Activated B cell treated with CpG ODN at 0.5 μM for 24 hours (primary cell): Measurements from ENCODE around the gene RABEPK. TPM values are rescaled to one million over a fixed set of nuclear protein-coding genes. Genes with fewer than 3 reads are reported as not detected.
A peak's percentile ranks its signal among the peaks of the same experiment; 100 is the strongest.
"Not testable (repeated sequence)": the region's sequence is repeated elsewhere in the genome, so short reads cannot be mapped to it uniquely, and the experiment has no call there.

Experiments
- ATAC-seq: fragments of 200-7000 bp; cut with Tn5 transposase; one replicate; pipeline ENCODE4 v1.10.0; 2021; ENCODE audit warnings: low read depth, mild to moderate bottlenecking, moderate library complexity
- CTCF ChIA-PET: fragments of 350-600 bp; sonication (Branson Sonifier 250); formaldehyde crosslinking; loops from one replicate; lab custom pipeline; 2021; ENCODE audit warnings: antibody characterized with exemption; lab: Charles Lee
- POLR2A ChIA-PET: fragments of 350-600 bp; sonication (Branson Sonifier 250); formaldehyde crosslinking; loops from one replicate; lab custom pipeline; 2021; ENCODE audit warnings: antibody characterized with exemption; lab: Charles Lee
- DNase-seq: peaks from one replicate; pipeline ENCODE4 v3.0.0; 2022
- H3K27ac Mint-ChIP-seq: one replicate; pipeline ENCODE4 v1.8.0; 2020; ENCODE audit warnings: mixed read lengths
- H3K27me3 Mint-ChIP-seq: one replicate; pipeline ENCODE4 v1.8.0; 2021; ENCODE audit warnings: mixed read lengths
- H3K36me3 Mint-ChIP-seq: one replicate; pipeline ENCODE4 v1.8.0; 2021; ENCODE audit warnings: low read depth, mixed read lengths
- H3K4me1 Mint-ChIP-seq: one replicate; pipeline ENCODE4 v1.8.0; 2021; ENCODE audit warnings: mixed read lengths
- H3K4me3 Mint-ChIP-seq: one replicate; pipeline ENCODE4 v1.8.0; 2020; ENCODE audit warnings: mild to moderate bottlenecking, mixed read lengths
- H3K9me3 Mint-ChIP-seq: one replicate; pipeline ENCODE4 v1.8.0; 2020; ENCODE audit warnings: mixed read lengths
- CTCF ChIP-seq: fragments of 200-600 bp; IDR thresholded peaks from one replicate; pipeline ENCODE4 v1.8.0; 2022; ENCODE audit warnings: antibody characterized with exemption, mild to moderate bottlenecking
- intact Hi-C: fragments of 100-400 bp; cut with micrococcal nuclease; formaldehyde crosslinking; loops from one replicate; pipeline ENCODE4 v1.15.1; 2024
- total RNA-seq: library from RNA; stranded (reverse); gene quantifications from 2 replicates; pipeline ENCODE4 v1.2.3, GENCODE V29; 2022

RABEPK gene
- total RNA-seq, 1 donor from 2014 or later = 19.1 TPM

- CTCF ChIA-PET = no interaction called here
- Mint-ChIP-seq H3K36me3 (peaks cover 36% of the 10 kb centered on the region), H3K27ac (no peak overlapping the region), H3K27me3 (no peaks in the 10 kb centered on the region), H3K4me1 (no peaks in the 10 kb centered on the region), H3K4me3 (no peak overlapping the region), H3K9me3 (no peaks in the 10 kb centered on the region)
- POLR2A ChIA-PET = interaction anchor here (0.7 to 0.8 kb wide), 2 partner anchors 14 to 34 kb away, joined by 3 read pairs; partner anchors contain the start of genes GAPVD1 and HSPA5
- TF ChIP-seq CTCF = no peak
- DNase-seq = no peak
- intact Hi-C loops = no loop called here
- no peak for ATAC-seq
Observed at GRCh38 chr9:125227761-125228160, 27.4 kb downstream of the RABEPK start.

DNA sequence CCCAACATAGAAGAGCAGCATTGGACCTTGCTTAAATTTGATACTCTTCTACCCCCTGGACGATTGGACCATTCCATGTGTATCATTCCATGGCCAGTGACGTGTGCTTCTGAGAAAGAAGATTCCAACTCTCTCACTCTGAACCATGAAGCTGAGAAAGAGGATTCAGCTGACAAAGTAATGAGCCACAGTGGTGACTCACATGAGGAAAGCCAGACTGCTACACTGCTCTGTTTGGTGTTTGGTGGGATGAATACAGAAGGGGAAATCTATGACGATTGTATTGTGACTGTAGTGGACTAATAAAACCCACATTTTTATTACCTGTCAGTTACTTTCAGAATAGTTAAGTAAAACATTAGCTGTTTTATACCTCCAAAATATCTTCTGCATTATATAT is 33.3 kb downstream of the RABEPK start:
- intact Hi-C loops = no loop called here
- Mint-ChIP-seq H3K9me3 (no peaks in the 10 kb centered on the region), H3K27ac (no peak overlapping the region), H3K36me3 (peaks cover 74% of the 10 kb centered on the region), H3K27me3 (no peaks in the 10 kb centered on the region), H3K4me3 (no peak overlapping the region), H3K4me1 (peaks cover 36% of the 10 kb centered on the region)
- ChIA-PET POLR2A (interaction anchor here (0.6 kb wide), 1 partner anchor 11 kb away, joined by 3 read pairs; no protein-coding TSS in a partner anchor), CTCF (no interaction called here)
- ATAC-seq = no peak
- DNase-seq = no peak
- no peak for TF ChIP-seq CTCF

DNA sequence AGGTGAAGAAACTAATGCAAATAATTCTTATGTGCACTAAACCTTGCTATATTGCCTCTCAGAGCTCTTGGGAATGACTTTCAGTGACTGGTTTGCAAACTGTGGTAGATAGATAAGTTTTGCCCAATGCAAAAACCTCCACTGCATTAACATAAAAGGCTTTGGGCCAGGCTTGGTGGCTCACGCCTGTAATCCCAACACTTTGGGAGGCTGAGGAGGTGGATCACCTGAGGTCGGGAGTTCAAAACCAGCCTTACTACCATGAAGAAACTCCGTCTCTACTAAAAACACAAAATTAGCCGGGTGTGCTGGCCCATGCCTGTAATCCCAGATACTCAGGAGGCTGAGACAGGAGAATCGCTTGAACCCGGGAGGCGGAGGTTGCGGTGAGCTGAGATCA is 33.8 kb downstream of the RABEPK start:
- H3K4me3 Mint-ChIP-seq, H3K27ac Mint-ChIP-seq, intact Hi-C loops, H3K9me3 Mint-ChIP-seq, CTCF ChIA-PET, H3K27me3 Mint-ChIP-seq, DNase-seq, ATAC-seq: not testable (repeated sequence)
- POLR2A ChIA-PET = interaction anchor here (0.6 kb wide), 2 partner anchors 11 to 26 kb away, joined by 3 read pairs; no protein-coding TSS in a partner anchor
- Mint-ChIP-seq H3K4me1 (peaks cover 40% of the 10 kb centered on the region), H3K36me3 (peaks cover 78% of the 10 kb centered on the region)

GRCh38 chr9:125235804-125236519 is 35.6 kb downstream of the RABEPK start:
- peak overlapping the region; percentile 8 for H3K4me3 Mint-ChIP-seq
- intact Hi-C loops = no loop called here
- peaks cover 81% of the 10 kb centered on the region for H3K36me3 Mint-ChIP-seq
- POLR2A ChIA-PET = interaction anchor here (0.6 to 0.7 kb wide), 2 partner anchors 83 to 374 kb away, joined by 3 to 7 read pairs; no protein-coding TSS in a partner anchor
- CTCF ChIA-PET = interaction anchor here (0.6 kb wide), 1 partner anchor 574 kb away, joined by 7 read pairs; no protein-coding TSS in a partner anchor
- peaks cover 54% of the 10 kb centered on the region for H3K4me1 Mint-ChIP-seq
- ATAC-seq (no peak), DNase-seq (no peak)
- H3K27me3 Mint-ChIP-seq = no peaks in the 10 kb centered on the region
- H3K27ac Mint-ChIP-seq = no peak overlapping the region
- no peak for TF ChIP-seq CTCF
- H3K9me3 Mint-ChIP-seq = no peaks in the 10 kb centered on the region

DNA sequence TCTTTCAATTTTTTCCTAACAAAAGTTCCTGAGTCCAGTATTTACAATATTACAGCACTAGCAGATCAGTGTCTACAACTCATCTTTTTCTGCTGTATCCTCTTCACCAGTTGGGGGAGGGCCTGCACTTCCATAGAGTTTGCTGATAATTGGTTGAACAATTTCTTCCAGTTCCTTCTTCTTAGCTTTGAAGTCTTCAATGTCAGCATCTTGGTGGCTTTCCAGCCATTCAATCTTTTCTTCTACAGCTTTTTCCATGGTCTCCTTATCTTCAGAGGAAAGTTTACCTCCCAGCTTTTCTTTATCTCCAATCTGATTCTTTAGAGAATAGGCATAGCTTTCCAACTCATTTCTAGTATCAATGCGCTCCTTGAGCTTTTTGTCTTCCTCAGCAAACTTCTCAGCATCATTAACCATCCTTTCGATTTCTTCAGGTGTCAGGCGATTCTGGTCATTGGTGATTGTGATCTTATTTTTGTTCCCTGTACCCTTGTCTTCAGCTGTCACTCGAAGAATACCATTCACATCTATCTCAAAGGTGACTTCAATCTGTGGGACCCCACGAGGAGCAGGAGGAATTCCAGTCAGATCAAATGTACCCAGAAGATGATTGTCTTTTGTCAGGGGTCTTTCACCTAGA is 36.3 kb downstream of the RABEPK start:
- Mint-ChIP-seq H3K4me3 (peak overlapping the region; percentile 50), H3K4me1 (peaks cover 57% of the 10 kb centered on the region), H3K36me3 (peaks cover 81% of the 10 kb centered on the region)
- H3K9me3 Mint-ChIP-seq, DNase-seq, intact Hi-C loops, H3K27me3 Mint-ChIP-seq, H3K27ac Mint-ChIP-seq, ATAC-seq: not testable (repeated sequence)
- POLR2A ChIA-PET = interaction anchor here (0.7 kb wide), 2 partner anchors 11 to 374 kb away, joined by 5 to 7 read pairs; no protein-coding TSS in a partner anchor
- CTCF ChIA-PET = interaction anchor here (0.6 kb wide), 1 partner anchor 574 kb away, joined by 7 read pairs; no protein-coding TSS in a partner anchor
